ENCODE data around the gene RASA3. TPM values are rescaled to one million over a fixed set of nuclear protein-coding genes. Genes with fewer than 3 reads are reported as not detected.

The RASA3 gene
- total and polyA plus RNA-seq, 2 of the 4 experiments (the other 2 are of a cell fraction), result 21.0 to 31.4 TPM

- POLR2A ChIA-PET (ENCODE audit: unreplicated experiment), result no interaction called here
- H3K36me3 ChIP-seq (ENCODE audit: control insufficient read depth, insufficient read depth, low read length), result peaks cover 65% of the 10 kb centered on the region
- dilution Hi-C loops (cut with HindIII; ENCODE audit: low sequenced_read_pairs, unreplicated experiment) (no loop called here), intact Hi-C loops (cut with micrococcal nuclease) (no loop called here), in situ Hi-C loops (cut with MboI; ENCODE audit: low sequenced_read_pairs) (no loop called here)
- H2BK20ac ChIP-seq (ENCODE audit: low read depth, low read length), result no peak overlapping the region
- H2BK15ac ChIP-seq (ENCODE audit: low read depth, low read length), result no peak overlapping the region
- H3K56ac ChIP-seq (ENCODE audit: extremely low read depth, insufficient read depth, low read length), result no peak overlapping the region
- no peaks in the 10 kb centered on the region for H3K9me3 ChIP-seq (ENCODE audit: control insufficient read depth, insufficient read depth, low read length)
- CTCF ChIA-PET, result no interaction called here
- H3K27me3 ChIP-seq (ENCODE audit: control insufficient read depth, insufficient read depth, low read length), result no peaks in the 10 kb centered on the region
- H2AK9ac ChIP-seq (replicated peaks; ENCODE audit: low read depth, low read length, poor library complexity), result no peak overlapping the region
- H4K8ac ChIP-seq (ENCODE audit: low read depth in 2 of 2, low read length in 2 of 2), result no peak overlapping the region
- H3K14ac ChIP-seq (replicated peaks; ENCODE audit: low read depth, low read length), result no peak overlapping the region
- no TSS peak for BruUV-seq (replicated peaks)
- H3K4me3 ChIP-seq (ENCODE audit: insufficient read depth, low read depth, low read length), result no peak overlapping the region
- no peak overlapping the region for H3K4ac ChIP-seq (ENCODE audit: low read depth, low read length)
- ATAC-seq (ENCODE audit: low read depth) (no peak), DNase-seq (no peak)
- no peak overlapping the region for H3K23ac ChIP-seq (ENCODE audit: low read depth, low read length)
- no peak overlapping the region for H3K27ac ChIP-seq (ENCODE audit: insufficient read depth, low read length)
- no peak overlapping the region for H4K5ac ChIP-seq (ENCODE audit: low read depth, low read length)
- no peak overlapping the region for H2AFZ ChIP-seq (replicated peaks; ENCODE audit: low read length, poor library complexity)
- H4K91ac ChIP-seq (ENCODE audit: insufficient read depth, low read depth, low read length), result no peak overlapping the region
- peaks cover 16 to 54% of the 10 kb centered on the region in 2 experiments for H3K79me1 ChIP-seq (ENCODE audit: low read depth in 1 of 2, low read length in 2 of 2)
- peaks cover 7% of the 10 kb centered on the region for H3K4me1 ChIP-seq (ENCODE audit: control insufficient read depth, insufficient read depth, low read length)
- no peak overlapping the region for H2AK5ac ChIP-seq (ENCODE audit: low read depth, low read length)
- no peak overlapping the region for H2BK120ac ChIP-seq (ENCODE audit: low read depth, low read length)
- 78% methylated on average over 12 of the region's 23 CpGs; no CpG with 5 or more reads in 1 of the 2 experiments for WGBS, 2 experiments (ENCODE audit: extremely low coverage in 2 of 2, insufficient read length in 1 of 2)
- H3K9ac ChIP-seq (ENCODE audit: low read depth, low read length), result no peak overlapping the region
- H2BK5ac ChIP-seq (ENCODE audit: low read depth, low read length, poor library complexity, severe bottlenecking), result no peak overlapping the region
- no peak overlapping the region for H3K18ac ChIP-seq (ENCODE audit: low read depth, low read length)
- H3K4me2 ChIP-seq (ENCODE audit: low read depth, low read length), result no peak overlapping the region
- H4K20me1 ChIP-seq (ENCODE audit: insufficient read depth, low read length), result peaks cover 23% of the 10 kb centered on the region
- no peak for TF ChIP-seq MAZ (IDR thresholded peaks at IDR 0.05; ENCODE audit: borderline replicate concordance, low read depth, low read length)
- no peak for TF ChIP-seq POLR2A (IDR thresholded peaks at IDR 0.05; ENCODE audit: low read depth, low read length)
- H3K9me1 ChIP-seq (ENCODE audit: insufficient read depth, low read length), result peaks cover 10% of the 10 kb centered on the region
These were observed 137.3 kb downstream of the RASA3 start for GRCh38 chr13:113995051-113995601.

Measured in IMR-90 (cell line).